Stimulated activated CD4-positive, alpha-beta T cell treated with anti-CD3 and anti-CD28 coated beads, Interleukin-4, amount 100 ng/mL, for 48 hours (primary cell): Measurements from ENCODE around the gene CDCA8.

Experiments
- DNase-seq, 2 donors: peaks; one replicate each; pipeline ENCODE4 v3.0.0-alpha.2; 2020; ENCODE audit warnings: low read depth in 2 of 2

The CDCA8 gene

DNA sequence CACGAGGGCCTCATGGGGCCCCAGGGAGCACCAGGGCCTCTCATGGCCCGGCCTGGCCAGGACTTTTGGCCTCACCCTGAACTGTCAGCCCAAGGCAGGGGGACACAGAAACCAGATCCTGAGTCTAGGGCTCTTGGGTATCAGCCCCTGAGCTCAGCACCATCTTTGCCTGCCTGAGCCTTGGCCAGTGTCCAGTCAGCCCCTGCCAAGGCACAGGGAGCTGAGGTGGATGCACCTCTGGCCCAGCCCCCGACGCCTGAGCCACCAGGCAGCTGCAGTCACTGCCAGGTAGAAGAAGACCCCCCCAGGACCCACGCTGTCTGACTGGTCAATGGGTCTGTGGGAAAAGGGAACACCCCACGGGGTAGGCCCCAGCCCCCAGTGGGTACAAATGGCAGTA lies 25.3 kb downstream of the CDCA8 start:
- no peak for DNase-seq

DNA sequence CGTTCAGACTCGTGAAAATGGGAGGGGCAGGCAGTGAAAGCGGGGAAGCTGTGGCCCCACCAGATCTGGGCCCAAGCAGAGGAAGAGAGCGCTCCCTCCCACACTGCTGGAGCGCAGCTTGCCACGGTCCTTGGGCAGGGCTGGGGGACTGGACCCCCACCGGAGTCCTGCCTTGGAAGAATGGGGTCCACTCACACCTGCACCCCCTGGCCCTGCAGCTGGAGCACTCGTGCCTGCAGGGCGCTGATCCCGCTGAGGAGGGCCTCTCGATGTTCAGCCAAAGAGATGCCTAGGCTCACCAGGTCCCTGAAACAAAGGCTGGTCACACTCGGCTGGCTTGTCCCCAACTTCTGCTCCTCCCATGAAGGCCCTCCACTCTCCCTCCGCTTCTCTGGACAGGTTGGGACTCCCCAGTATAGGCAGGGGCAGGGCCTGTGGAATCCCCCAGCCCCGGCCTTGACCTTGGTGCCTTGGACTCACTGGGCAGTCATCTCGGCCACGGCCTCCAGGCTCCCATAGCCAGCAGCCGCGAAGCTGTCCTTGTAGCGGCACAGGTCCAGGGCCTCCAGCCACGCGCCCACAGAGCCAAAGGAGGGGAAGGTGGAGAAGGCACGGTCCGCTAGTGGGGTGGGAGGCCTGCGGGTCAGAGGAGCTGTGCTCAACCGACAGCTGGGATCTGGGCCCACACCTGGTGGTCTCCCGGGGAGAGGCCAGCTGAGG lies 26.0 kb downstream of the CDCA8 start:
- DNase-seq = no peak

GRCh38 chr1:37718901-37719571 lies 26.7 kb downstream of the CDCA8 start:
- no peak for DNase-seq

- DNase-seq = no peak
Observed at GRCh38 chr1:37719572-37720195, 27.4 kb downstream of the CDCA8 start.

DNA sequence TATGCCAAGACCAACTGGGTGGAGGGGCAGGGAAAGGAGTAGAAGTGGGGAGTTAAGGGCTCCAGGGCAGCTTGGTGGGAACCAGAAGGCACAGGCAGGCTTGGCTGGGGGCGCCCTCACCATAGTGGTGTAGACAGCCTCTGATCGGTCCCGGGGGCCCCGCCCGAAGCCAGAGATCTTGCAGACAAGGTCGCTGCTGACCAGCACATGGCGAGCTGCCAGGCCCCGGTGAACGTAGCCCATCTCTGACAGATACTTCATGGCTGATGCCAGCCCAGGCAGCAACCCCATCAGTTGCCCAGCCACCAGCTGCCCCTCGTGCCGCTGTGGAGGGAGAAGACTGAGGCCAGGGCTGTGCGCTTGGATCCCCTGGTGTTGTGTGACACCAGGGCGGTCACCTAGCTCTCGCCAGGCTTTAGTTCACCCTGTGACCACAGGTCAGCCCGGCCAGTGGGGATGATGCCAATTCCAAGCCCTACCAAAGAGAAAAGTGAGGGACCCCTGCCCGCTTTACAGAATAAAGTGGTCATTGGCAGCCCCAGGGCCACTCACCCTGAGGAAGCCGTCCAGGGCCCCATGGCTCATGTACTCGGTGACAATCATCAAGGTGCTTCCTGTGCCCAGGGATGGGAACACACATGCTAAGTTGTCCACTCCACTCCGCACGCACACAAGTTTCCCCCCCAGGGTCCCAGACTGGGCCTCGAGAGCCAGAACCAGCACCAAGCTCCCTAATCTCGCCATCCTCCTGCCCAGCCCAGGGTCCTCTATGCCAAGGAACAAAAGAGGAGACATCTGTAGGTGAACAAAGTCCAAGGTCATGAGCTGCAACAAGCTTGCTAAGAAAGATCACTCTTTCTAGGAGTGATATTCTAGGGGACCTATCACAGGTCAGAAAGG lies 28.2 kb downstream of the CDCA8 start:
- DNase-seq = no peak

DNA sequence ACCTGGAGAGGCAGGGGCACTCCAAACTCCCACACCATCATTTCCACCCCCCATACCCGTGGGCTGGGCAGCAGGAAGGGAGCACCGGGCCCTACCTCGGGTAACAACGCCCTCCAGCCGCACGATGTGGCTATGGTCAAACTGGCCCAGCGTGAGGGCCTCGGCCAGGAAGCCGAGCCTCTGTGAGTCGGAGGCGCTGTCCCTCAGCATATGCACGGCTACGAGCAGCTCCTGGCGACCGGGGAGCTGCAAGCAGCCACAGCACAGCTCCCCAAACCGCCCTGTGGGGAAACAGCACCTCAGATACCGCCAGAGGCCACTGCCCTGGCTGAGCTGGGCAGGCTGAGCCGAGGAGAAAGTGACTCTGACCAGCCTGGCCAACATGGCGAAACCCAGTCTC lies 29.2 kb downstream of the CDCA8 start:
- no peak for DNase-seq

DNA sequence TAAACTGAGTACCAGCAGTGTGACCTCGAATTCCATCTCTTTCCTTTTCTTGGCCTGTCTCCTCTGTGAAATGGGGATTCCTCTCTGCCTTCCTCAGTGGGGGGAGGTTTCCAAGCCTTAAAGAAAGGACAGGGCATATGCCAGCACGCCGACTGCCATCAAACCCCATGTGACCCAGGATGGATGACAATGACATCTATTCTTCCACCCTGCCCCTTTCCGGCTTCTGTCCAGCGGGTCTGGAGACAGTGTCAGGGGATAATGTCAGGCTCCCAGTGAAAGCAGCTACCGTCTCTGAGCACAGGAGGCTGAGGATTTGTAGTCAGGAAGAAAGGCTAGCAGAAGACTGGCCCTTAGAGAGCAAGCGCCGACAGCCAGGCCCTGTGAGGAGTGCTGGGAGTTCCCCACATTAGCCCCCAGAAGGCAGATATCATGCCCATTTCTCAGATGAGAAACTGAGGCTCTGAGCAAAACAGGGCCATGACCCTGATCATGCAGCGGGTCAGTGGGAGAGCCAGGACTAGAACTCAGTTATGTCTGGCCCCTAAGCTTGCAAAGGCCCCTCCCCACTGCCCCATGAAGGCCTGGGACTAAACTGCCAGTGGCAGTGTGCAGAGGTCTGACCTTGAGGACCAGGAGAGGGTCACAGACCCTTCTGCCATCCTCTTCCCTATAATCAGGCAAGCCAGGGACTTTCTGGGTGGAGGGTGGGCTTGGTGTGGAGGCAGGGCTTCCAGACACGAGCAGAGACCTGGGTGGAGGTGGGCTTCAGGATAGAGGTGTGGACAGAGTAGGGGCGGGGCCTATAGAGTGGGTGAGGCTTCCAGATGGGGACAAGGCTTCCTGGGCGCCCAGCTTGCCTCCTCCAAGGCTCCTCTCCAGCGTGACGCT lies 30.1 kb downstream of the CDCA8 start:
- DNase-seq = no peak

DNA sequence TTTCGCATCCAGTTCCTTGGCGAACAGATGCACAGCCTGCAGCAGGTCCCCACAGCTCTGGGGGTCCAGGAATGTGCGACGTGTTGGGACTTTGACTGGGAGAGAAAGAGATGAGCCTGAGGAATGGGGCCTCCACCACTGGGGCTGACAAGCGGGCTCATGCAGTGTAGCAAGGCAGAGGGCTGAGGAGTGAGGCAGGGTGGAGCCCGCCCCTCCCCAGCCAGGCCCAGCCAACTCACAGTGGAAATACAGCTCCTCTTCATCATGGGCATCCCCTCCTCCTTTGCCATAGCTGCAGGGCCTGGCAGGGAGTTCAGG lies 30.7 kb downstream of the CDCA8 start:
- no peak for DNase-seq

DNA sequence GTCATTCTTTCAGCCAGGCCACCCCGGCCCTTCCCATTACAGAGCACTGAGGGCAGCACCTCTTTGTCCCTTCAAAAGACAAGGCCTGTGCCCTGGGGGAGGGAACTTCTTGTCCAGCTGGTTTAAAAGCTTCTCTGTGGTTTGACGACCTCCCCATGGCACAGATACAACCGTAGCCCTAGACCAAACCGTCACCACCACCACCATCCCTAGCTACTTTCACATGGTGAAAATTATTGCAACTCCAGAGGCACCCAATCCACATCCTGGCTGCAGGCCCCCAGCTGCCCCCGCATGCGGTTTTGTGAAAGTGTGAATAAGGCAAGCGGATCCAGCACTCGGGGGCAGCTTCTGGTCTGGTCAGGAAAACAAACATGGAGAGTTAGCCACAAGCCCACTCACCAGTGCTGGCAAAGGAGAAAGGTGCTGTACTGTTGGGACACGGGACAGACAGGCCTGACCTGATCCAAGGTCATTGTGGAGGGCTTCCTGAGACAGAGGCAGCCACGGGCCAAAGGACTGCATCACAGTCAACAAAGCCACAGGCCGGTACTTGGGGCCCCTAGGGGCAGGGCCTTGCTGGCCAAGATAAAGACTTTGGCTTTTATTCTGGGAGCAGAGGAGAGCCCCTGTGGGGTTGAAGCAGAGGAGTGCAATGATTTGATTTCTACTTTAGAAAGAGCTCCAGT lies 31.2 kb downstream of the CDCA8 start:
- DNase-seq = no peak

GRCh38 chr1:37724575-37724974 lies 32.3 kb downstream of the CDCA8 start:
- no peak for DNase-seq

- DNase-seq = no peak
Observed at GRCh38 chr1:37725851-37726613, 33.7 kb downstream of the CDCA8 start.

DNA sequence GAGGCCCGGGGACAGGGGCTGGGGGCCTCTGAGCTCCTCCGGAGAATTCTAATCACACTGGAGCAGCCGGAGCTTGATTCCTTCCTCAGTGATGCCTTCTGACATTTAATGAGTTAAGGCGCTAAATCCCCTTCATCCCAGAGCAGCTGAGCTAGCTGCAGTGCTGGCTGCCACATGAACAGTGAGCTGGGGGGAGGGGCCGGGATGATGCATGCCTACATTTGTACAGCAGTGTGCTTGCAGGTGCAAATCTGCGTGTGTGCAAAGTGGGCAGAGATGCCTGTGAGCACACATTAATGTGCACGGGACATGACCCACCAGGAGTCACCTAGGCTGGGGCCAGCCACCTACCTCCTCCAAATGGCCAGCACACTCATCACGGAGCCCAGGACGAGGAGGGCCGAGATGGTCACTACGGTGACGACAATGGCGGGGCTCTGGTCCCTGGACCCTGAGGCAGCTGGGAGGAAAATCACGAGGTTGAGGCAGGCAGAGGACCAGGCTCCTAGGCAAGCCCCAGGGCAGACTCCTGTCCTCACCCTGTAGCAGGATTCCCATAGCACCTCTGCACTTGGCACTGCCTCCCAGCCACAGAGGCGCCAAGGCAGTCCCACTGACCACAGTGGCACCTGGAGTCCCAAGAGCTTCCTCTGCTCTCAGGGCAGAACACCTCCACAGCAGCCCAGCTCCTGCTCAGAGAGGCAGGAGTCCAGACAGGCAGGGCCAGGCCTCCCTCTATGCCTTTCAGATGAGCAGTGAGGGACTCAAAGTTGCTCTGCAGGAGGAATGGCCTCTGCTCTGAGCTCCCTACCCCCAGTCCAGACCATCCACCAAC lies 34.7 kb downstream of the CDCA8 start:
- no peak for DNase-seq

- DNase-seq = no peak
Observed at GRCh38 chr1:37728416-37728815, 36.1 kb downstream of the CDCA8 start.

- DNase-seq = no peak
Observed at GRCh38 chr1:37730376-37730775, 38.1 kb downstream of the CDCA8 start.

DNA sequence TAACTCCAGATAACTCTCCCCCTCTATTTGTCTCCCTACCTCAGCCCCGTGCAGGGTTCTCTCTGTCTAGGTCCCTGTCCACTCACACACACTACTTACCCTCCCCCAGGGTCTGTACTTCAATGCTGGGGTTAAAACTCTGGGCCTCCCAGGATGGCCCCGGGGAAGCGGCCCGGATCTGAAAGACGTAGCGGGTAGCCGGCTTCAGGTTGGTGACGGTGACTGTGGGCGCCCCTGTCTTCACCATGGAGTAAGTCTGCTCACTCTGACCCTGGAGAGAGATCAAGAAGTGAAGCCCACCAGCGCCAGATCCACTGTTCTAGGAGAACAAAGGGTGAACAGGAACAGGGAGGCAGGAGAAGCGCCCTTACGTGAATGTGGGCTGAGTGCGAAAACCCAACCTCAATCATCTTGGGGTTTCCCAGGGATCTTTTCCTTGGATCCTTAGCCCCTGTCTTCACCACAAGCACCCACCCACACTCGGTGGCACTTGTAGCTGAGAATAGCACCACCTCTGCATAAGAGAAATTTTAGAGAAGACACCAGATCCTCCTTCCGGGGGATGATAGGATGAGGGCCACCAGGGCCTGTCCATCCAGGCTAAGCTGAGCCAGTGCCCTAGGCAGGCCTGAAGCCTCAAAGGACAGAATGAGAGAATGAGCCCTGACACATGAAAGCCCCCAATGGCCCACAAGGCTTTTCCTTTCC lies 39.1 kb downstream of the CDCA8 start:
- no peak for DNase-seq

DNA sequence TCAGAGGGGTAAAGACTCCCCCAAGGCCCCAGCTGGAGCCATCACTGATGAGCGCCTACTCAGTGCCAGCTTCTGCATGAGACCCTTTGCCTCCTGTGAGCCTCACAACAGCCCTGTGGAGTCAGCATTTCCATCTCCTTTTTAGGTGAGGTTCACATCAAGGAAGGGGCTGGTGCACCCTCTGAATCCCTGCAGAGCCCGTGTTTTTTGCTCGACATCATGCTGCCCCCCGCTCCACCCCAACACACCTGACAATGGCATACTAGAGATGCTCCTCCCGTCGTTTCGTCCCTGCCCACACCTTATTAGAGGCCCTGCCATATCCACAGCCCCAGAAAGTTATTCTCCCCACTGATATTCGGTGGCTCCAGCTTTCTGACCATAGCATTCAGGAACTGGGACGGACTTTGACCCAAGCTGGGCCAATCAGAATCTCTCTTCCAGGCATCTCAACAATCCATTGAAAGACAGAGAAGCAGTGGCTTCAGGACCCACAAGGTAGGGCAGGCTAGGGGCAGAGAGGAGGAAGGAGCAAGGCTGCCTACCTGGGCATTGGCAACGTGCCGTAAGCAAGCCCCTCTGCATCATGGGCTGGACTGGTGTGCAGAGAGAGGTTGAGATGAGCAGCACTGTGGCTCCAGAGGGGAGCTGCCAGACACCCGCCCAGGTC lies 39.9 kb downstream of the CDCA8 start:
- DNase-seq = no peak

GRCh38 chr1:37734629-37735591 lies 42.6 kb downstream of the CDCA8 start:
- no peak for DNase-seq
